Spinal cord (tissue), 10 donors: ENCODE data around the gene SGMS1. TPM values are rescaled to one million over a fixed set of nuclear protein-coding genes. Genes with fewer than 3 reads are reported as not detected.
"Not testable (repeated sequence)": the region's sequence is repeated elsewhere in the genome, so short reads cannot be mapped to it uniquely, and the experiment has no call there.

ENCODE experiments used
- DNase-seq, 6 donors: peaks; one replicate each; pipeline versions ENCODE4 v3.0.0 to v3.0.0-alpha.2; 2013 to 2015; ENCODE audit warnings: low spot score in 6 of 6, low read depth in 4 of 6
- H3K27ac ChIP-seq: one replicate; pipeline ENCODE4 v1.5.1; 2013; ENCODE audit warnings: low read depth, low read length, control low read depth
- H3K27me3 ChIP-seq: one replicate; pipeline ENCODE4 v1.6.1; 2013; ENCODE audit warnings: low read length; ENCODE audit not compliant: control insufficient read depth, insufficient read depth
- H3K36me3 ChIP-seq: one replicate; pipeline ENCODE4 v1.6.1; 2013; ENCODE audit warnings: low read length; ENCODE audit not compliant: control insufficient read depth, insufficient read depth
- H3K4me1 ChIP-seq: one replicate; pipeline ENCODE4 v1.6.1; 2013; ENCODE audit warnings: low read length; ENCODE audit not compliant: control insufficient read depth, insufficient read depth
- H3K4me3 ChIP-seq: one replicate; pipeline ENCODE4 v1.5.1; 2013; ENCODE audit warnings: low read depth, low read length, control low read depth
- H3K9me3 ChIP-seq: one replicate; pipeline ENCODE4 v1.6.1; 2013; ENCODE audit warnings: low read length; ENCODE audit not compliant: control insufficient read depth, insufficient read depth
- WGBS: methylation state at CpG from one replicate; pipeline ENCODE4 v1.1.5; 2013; ENCODE audit warnings: missing lambda C conversion rate; ENCODE audit not compliant: insufficient coverage; 5-methylcytosine and 5-hydroxymethylcytosine counted together
- polyA plus RNA-seq, 2 donors: library from polyadenylated mRNA; unstranded; fragments of 120-200 nt; gene quantifications; one replicate each; pipeline ENCODE4 v1.2.1, GENCODE V29; 2013; ENCODE audit not compliant: insufficient read length in 2 of 2
- total RNA-seq, 2 donors: library from RNA; depleted of rRNA in 1 of 2; stranded (reverse); fragments of 120-200 nt in 1 of 2; fragments of >200 nt in 1 of 2; gene quantifications; one replicate each; pipeline versions ENCODE4 v1.2.3 to v1.2.4, GENCODE V29; 2013 to 2014
- donor health status: healthy.

The SGMS1 gene
- total and polyA plus RNA-seq, 4 donors, result 24.5 to 57.2 (median 40.5) TPM

- Histone ChIP-seq H3K4me1 (no peaks in the 10 kb centered on the region), H3K9me3 (no peaks in the 10 kb centered on the region), H3K27ac (no peak overlapping the region), H3K4me3 (no peak overlapping the region), H3K27me3 (no peaks in the 10 kb centered on the region), H3K36me3 (no peaks in the 10 kb centered on the region)
- WGBS, result no CpG with 5 or more reads among the region's 1 CpG
- no peak for DNase-seq
Measured at GRCh38 chr10:50432211-50433009, 191.3 kb downstream of the SGMS1 start.

- Histone ChIP-seq H3K4me3 (no peak overlapping the region), H3K4me1 (no peaks in the 10 kb centered on the region), H3K27me3 (no peaks in the 10 kb centered on the region), H3K36me3 (no peaks in the 10 kb centered on the region), H3K27ac (no peak overlapping the region), H3K9me3 (no peaks in the 10 kb centered on the region)
- 100% methylated on average over 1 of the region's 3 CpGs for WGBS
- no peak for DNase-seq
Measured at GRCh38 chr10:50431791-50432190, 192.0 kb downstream of the SGMS1 start.

DNA sequence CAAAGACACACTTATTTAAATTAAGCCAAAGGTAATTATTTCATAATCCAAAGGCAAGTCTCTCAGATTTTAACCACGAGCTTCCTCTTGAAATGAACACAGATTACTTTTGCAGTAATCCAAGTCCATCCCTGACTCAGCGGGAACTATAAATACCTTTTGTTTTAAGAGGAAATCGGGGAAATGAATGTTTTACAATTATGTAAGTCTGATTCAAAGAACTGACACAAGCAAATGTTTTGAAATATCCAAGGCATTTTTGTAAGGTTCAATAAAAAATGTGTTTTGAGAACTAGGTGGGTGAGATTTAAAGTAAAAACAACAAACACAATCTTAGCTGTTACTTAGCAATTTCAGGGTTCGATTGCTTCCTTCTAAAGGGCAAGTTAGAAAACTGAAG, 192.6 kb downstream of the SGMS1 start:
- no CpG with 5 or more reads among the region's 4 CpGs for WGBS
- H3K27ac ChIP-seq, result no peak overlapping the region
- peak in 1 of 6 donors; percentile 24 for DNase-seq
- H3K4me1 ChIP-seq, result no peaks in the 10 kb centered on the region
- no peaks in the 10 kb centered on the region for H3K27me3 ChIP-seq
- no peaks in the 10 kb centered on the region for H3K36me3 ChIP-seq
- H3K4me3 ChIP-seq, result no peak overlapping the region
- H3K9me3 ChIP-seq, result no peaks in the 10 kb centered on the region

DNA sequence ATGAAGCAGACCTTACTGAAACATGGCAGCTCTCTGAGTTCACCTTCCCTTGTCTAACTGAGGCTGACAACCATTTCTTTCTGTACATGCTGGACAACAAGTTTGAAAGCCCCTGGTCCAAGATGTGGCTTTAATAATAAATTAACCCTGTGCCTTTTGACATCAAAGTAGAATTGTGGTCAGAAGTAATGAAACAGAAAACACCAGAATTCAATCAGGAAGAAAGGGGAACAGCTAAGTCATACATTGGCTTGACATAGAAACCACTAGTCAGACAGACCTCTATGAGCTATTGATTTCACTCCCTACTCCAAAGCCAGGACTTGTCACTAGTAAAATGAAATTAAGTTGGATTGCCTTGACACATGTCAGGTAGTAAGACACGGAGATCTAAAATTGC, 197.3 kb downstream of the SGMS1 start:
- Histone ChIP-seq H3K27me3 (no peaks in the 10 kb centered on the region), H3K36me3 (no peaks in the 10 kb centered on the region), H3K4me1 (peaks cover 3% of the 10 kb centered on the region), H3K27ac (no peak overlapping the region), H3K9me3 (no peaks in the 10 kb centered on the region), H3K4me3 (no peak overlapping the region)
- DNase-seq, result no peak
- no CpG with 5 or more reads among the region's 1 CpG for WGBS

GRCh38 chr10:50425215-50425614, 198.5 kb downstream of the SGMS1 start:
- H3K27ac ChIP-seq, H3K4me3 ChIP-seq, DNase-seq, H3K4me1 ChIP-seq, H3K36me3 ChIP-seq, H3K27me3 ChIP-seq, H3K9me3 ChIP-seq: not testable (repeated sequence)
- WGBS, result no CpG with 5 or more reads among the region's 1 CpG

- H3K27me3 ChIP-seq, result no peaks in the 10 kb centered on the region
- no peaks in the 10 kb centered on the region for H3K36me3 ChIP-seq
- H3K9me3 ChIP-seq, result no peaks in the 10 kb centered on the region
- peaks cover 3% of the 10 kb centered on the region for H3K4me1 ChIP-seq
- DNase-seq, result no peak
- H3K27ac ChIP-seq, result no peak overlapping the region
- no CpG with 5 or more reads among the region's 3 CpGs for WGBS
- H3K4me3 ChIP-seq, result no peak overlapping the region
Measured at GRCh38 chr10:50423448-50423847, 200.3 kb downstream of the SGMS1 start.

DNA sequence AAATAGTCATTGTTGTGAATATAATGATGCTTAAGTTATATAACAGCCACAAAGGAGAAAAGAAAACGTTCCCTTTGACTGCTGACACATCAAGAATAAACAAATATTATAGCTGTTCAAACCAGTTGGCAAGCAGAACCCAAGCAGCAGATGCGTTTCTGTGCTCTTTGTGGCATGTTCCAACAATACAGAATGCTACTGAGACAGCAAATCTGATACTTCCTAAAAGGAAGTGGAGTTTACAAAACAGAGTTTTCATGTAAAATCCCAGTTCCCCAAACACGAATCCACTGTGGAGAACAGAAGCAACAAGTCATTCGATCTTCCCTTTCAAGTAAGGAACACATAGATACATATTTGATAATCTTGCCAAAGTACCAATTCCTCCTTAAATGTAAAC, 201.5 kb downstream of the SGMS1 start:
- DNase-seq, result peak in 1 of 6 donors; percentile 61
- WGBS, result 90% methylated on average over 2 of the region's 4 CpGs
- H3K4me3 ChIP-seq, result no peak overlapping the region
- no peak overlapping the region for H3K27ac ChIP-seq
- H3K27me3 ChIP-seq, result no peaks in the 10 kb centered on the region
- H3K9me3 ChIP-seq, result no peaks in the 10 kb centered on the region
- H3K4me1 ChIP-seq, result peaks cover 3% of the 10 kb centered on the region
- no peaks in the 10 kb centered on the region for H3K36me3 ChIP-seq

- peak in 1 of 6 donors; percentile 28 for DNase-seq
- Histone ChIP-seq H3K27me3 (no peaks in the 10 kb centered on the region), H3K27ac (no peak overlapping the region), H3K36me3 (no peaks in the 10 kb centered on the region), H3K4me3 (no peak overlapping the region), H3K4me1 (peaks cover 3% of the 10 kb centered on the region), H3K9me3 (no peaks in the 10 kb centered on the region)
- WGBS, result 83% methylated on average over 3 of the region's 6 CpGs
Measured at GRCh38 chr10:50421026-50421719, 202.6 kb downstream of the SGMS1 start.

- Histone ChIP-seq H3K9me3 (no peaks in the 10 kb centered on the region), H3K4me1 (peaks cover 3% of the 10 kb centered on the region), H3K36me3 (no peaks in the 10 kb centered on the region), H3K27ac (no peak overlapping the region), H3K4me3 (no peak overlapping the region), H3K27me3 (no peaks in the 10 kb centered on the region)
- 90% methylated on average over 2 of the region's 6 CpGs for WGBS
- no peak for DNase-seq
Measured at GRCh38 chr10:50420196-50420595, 203.6 kb downstream of the SGMS1 start.

GRCh38 chr10:50419756-50420155, 204.0 kb downstream of the SGMS1 start:
- H3K27ac ChIP-seq, result no peak overlapping the region
- no peaks in the 10 kb centered on the region for H3K27me3 ChIP-seq
- peaks cover 3% of the 10 kb centered on the region for H3K4me1 ChIP-seq
- H3K4me3 ChIP-seq, result no peak overlapping the region
- no peaks in the 10 kb centered on the region for H3K9me3 ChIP-seq
- DNase-seq, result no peak
- H3K36me3 ChIP-seq, result no peaks in the 10 kb centered on the region
- 97% methylated on average over 3 of the region's 3 CpGs for WGBS
